ENCODE data around the gene LRMDA. TPM values are rescaled to one million over a fixed set of nuclear protein-coding genes. Genes with fewer than 3 reads are reported as not detected.
A peak's percentile ranks its signal among the peaks of the same experiment; 100 is the strongest.

The LRMDA gene
- total RNA-seq, 2 experiments from 2014 or later = not detected

- H3K36me3 Mint-ChIP-seq (ENCODE audit: low read depth) = peaks cover 5% of the 10 kb centered on the region
- H3K27ac Mint-ChIP-seq = no peak overlapping the region
- H3K4me3 Mint-ChIP-seq = no peak overlapping the region
- peaks cover 31% of the 10 kb centered on the region for H3K4me1 Mint-ChIP-seq
- peaks cover 58% of the 10 kb centered on the region for H3K27me3 Mint-ChIP-seq
- ChIA-PET CTCF (interaction anchor here (1.1 kb wide), 1 partner anchor 638 kb away, joined by 4 read pairs; no protein-coding TSS in a partner anchor), POLR2A (no interaction called here)
- no peak for DNase-seq
- H3K9me3 Mint-ChIP-seq = no peaks in the 10 kb centered on the region
Measured at GRCh38 chr10:75398692-75399460, 32.5 kb upstream of the LRMDA start.

- Mint-ChIP-seq H3K9me3 (no peaks in the 10 kb centered on the region), H3K4me3 (peak overlapping the region; percentile 69), H3K27ac (no peak overlapping the region), H3K4me1 (peaks cover 32% of the 10 kb centered on the region), H3K27me3 (peaks cover 57% of the 10 kb centered on the region), H3K36me3 (ENCODE audit: low read depth) (peaks cover 8% of the 10 kb centered on the region)
- POLR2A ChIA-PET = no interaction called here
- CTCF ChIA-PET = interaction anchor here (1.1 to 1.2 kb wide), 2 partner anchors 24 to 637 kb away, joined by 3 to 4 read pairs; no protein-coding TSS in a partner anchor
- DNase-seq = peak; percentile 51
Measured at GRCh38 chr10:75399461-75400162, 31.8 kb upstream of the LRMDA start.

GRCh38 chr10:75400163-75400770 lies 31.2 kb upstream of the LRMDA start:
- ChIA-PET POLR2A (no interaction called here), CTCF (interaction anchor here (1.1 to 1.2 kb wide), 2 partner anchors 24 to 637 kb away, joined by 3 to 4 read pairs; no protein-coding TSS in a partner anchor)
- H3K4me3 Mint-ChIP-seq = peak overlapping the region; percentile 69
- DNase-seq = no peak
- H3K27ac Mint-ChIP-seq = no peak overlapping the region
- peaks cover 56% of the 10 kb centered on the region for H3K27me3 Mint-ChIP-seq
- peaks cover 27% of the 10 kb centered on the region for H3K4me1 Mint-ChIP-seq
- no peaks in the 10 kb centered on the region for H3K9me3 Mint-ChIP-seq
- H3K36me3 Mint-ChIP-seq (ENCODE audit: low read depth) = peaks cover 3% of the 10 kb centered on the region

DNA sequence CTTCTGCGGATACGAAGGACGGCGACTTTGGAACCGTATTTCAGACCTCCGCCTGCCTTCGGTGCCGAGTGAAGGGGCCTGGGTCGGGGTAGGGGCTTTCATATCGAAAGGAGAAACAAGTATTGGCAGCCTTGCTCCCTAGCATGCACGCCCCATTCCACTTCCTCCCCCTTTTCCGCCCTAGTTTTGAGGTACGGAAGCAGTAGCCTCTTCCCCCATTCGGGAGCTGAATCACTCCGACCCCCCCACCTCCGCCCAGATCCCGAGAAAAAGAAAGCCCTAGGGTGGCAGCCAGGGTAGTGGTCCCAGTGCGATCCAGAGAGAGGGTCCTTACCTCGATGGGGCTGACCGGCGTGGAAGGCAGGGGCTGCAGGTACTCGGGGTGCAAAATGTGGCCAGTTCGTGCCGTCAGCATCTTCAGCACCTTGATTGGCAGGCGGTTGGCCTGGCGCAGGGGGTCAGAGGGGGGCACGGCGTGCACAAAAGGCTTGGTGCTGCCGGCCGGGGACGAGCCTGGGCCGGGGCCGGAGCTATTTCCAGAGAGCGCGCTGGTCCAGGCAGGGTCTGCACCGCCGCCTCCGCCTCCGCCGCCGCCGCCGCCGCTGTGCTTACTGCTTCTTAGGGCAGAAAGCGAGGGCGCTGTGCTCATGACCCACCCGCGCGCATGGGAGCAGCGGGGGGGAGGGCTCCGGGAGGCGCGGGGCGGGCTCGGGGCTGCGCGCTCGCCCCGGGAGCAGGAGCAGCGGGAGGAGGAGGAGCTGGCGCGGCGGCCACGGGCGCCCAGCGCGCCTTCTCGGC lies 30.5 kb upstream of the LRMDA start:
- peak overlapping the region; percentile 69 for H3K4me3 Mint-ChIP-seq
- H3K9me3 Mint-ChIP-seq = no peaks in the 10 kb centered on the region
- peaks cover 3% of the 10 kb centered on the region for H3K36me3 Mint-ChIP-seq (ENCODE audit: low read depth)
- H3K4me1 Mint-ChIP-seq = peaks cover 29% of the 10 kb centered on the region
- no peak for DNase-seq
- H3K27ac Mint-ChIP-seq = no peak overlapping the region
- CTCF ChIA-PET = interaction anchor here (0.6 to 1.0 kb wide), 2 partner anchors 902 to 1434 kb away, joined by 3 to 4 read pairs; no protein-coding TSS in a partner anchor
- POLR2A ChIA-PET = no interaction called here
- H3K27me3 Mint-ChIP-seq = peaks cover 61% of the 10 kb centered on the region

DNA sequence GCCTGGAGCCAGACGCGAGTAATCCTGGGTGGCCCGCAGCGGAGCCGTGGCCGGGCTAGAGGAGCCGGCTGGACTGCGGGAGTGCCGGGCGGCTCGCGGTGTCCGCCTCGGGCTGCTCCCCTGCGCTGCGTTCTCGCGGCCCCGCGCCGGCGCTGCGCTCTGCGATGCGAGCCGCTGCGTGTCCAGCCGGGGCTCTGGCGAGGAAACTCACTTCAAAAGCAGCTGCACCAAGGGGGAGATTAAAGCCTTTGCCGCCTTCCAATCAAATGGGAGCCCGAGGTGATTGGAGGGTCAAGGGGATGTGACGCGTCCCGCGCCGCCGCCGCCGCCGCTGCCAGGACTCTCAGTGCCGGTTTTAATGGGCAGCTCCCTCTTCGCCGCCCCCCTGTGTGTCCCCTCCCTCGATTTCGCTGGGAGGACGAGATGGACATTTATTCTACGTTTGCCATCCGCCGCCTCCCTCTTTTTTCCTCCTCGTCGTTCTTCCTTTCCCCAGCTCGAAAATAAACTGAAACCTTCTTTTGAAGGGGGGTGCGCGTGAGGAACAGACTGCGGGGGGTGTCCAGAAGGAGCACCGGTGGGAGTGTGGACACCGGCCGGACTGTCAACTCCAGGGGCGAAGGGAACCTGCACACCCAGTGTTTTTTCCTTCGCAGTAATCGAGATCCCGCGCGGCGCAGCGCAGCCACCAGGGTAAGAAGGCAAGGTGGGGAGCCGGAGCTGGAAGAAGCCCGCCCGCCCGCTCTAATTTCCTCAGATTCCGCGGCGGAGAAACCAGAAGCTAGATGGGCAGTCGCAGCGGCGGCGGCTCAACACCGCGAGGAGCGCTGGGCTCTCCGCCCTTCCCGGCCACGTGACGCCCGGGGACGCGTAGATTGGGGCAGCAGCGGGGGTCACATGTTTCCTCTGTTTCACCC lies 29.6 kb upstream of the LRMDA start, which contains the start of gene ZNF503:
Gene ZNF503 (minus strand): TSS at position 196 of the 917 bp plus-strand sequence. CDS start 345 bp downstream, outside the sequence.
- POLR2A ChIA-PET = no interaction called here
- CTCF ChIA-PET = interaction anchor here (0.6 to 1.0 kb wide), 2 partner anchors 901 to 1433 kb away, joined by 3 to 4 read pairs; no protein-coding TSS in a partner anchor
- Mint-ChIP-seq H3K9me3 (no peaks in the 10 kb centered on the region), H3K36me3 (ENCODE audit: low read depth) (peaks cover 3% of the 10 kb centered on the region), H3K27ac (no peak within 1 kb of the TSS), H3K4me3 (peak within 1 kb of the TSS; percentile 75), H3K4me1 (peaks cover 29% of the 10 kb centered on the region), H3K27me3 (peaks cover 69% of the 10 kb centered on the region)
- DNase-seq = peak; percentile 51

- no peak for DNase-seq
- H3K36me3 Mint-ChIP-seq (ENCODE audit: low read depth) = peaks cover 3% of the 10 kb centered on the region
- H3K4me3 Mint-ChIP-seq = peak overlapping the region; percentile 75
- H3K4me1 Mint-ChIP-seq = peaks cover 32% of the 10 kb centered on the region
- ChIA-PET POLR2A (no interaction called here), CTCF (no interaction called here)
- no peak overlapping the region for H3K27ac Mint-ChIP-seq
- no peaks in the 10 kb centered on the region for H3K9me3 Mint-ChIP-seq
- H3K27me3 Mint-ChIP-seq = peaks cover 73% of the 10 kb centered on the region
Measured at GRCh38 chr10:75402486-75403143, 28.8 kb upstream of the LRMDA start.

- no peak for DNase-seq
- H3K4me1 Mint-ChIP-seq = peaks cover 34% of the 10 kb centered on the region
- peaks cover 72% of the 10 kb centered on the region for H3K27me3 Mint-ChIP-seq
- ChIA-PET POLR2A (no interaction called here), CTCF (no interaction called here)
- peak overlapping the region; percentile 75 for H3K4me3 Mint-ChIP-seq
- H3K27ac Mint-ChIP-seq = no peak overlapping the region
- no peaks in the 10 kb centered on the region for H3K9me3 Mint-ChIP-seq
- peaks cover 3% of the 10 kb centered on the region for H3K36me3 Mint-ChIP-seq (ENCODE audit: low read depth)
Measured at GRCh38 chr10:75403144-75403938, 28.1 kb upstream of the LRMDA start.

GRCh38 chr10:75403939-75404814 lies 27.2 kb upstream of the LRMDA start:
- H3K36me3 Mint-ChIP-seq (ENCODE audit: low read depth) = peaks cover 3% of the 10 kb centered on the region
- no peak overlapping the region for H3K27ac Mint-ChIP-seq
- H3K4me3 Mint-ChIP-seq = peak overlapping the region; percentile 8

GRCh38 chr10:75404815-75405597 lies 26.4 kb upstream of the LRMDA start:
- CTCF ChIA-PET = no interaction called here
- Mint-ChIP-seq H3K27ac (no peak overlapping the region), H3K36me3 (ENCODE audit: low read depth) (peaks cover 7% of the 10 kb centered on the region), H3K27me3 (peaks cover 80% of the 10 kb centered on the region), H3K4me1 (peaks cover 43% of the 10 kb centered on the region), H3K9me3 (no peaks in the 10 kb centered on the region), H3K4me3 (no peak overlapping the region)
- no peak for DNase-seq
- POLR2A ChIA-PET = no interaction called here

More at GRCh38 chr10:75403939-75404814, 27.2 kb upstream of the LRMDA start:
- POLR2A ChIA-PET = no interaction called here
- H3K27me3 Mint-ChIP-seq = peaks cover 75% of the 10 kb centered on the region
- no peak for DNase-seq
- CTCF ChIA-PET = no interaction called here
- H3K9me3 Mint-ChIP-seq = no peaks in the 10 kb centered on the region
- peaks cover 38% of the 10 kb centered on the region for H3K4me1 Mint-ChIP-seq
